ENCODE data around the gene JAKMIP2. TPM values are rescaled to one million over a fixed set of nuclear protein-coding genes. Genes with fewer than 3 reads are reported as not detected.

Gene JAKMIP2
- polyA plus RNA-seq, 1 of the 3 experiments (the other 2 are of a cell fraction), result 2.1 TPM

GRCh38 chr5:147746986-147747385, 35.5 kb downstream of the JAKMIP2 start:
- Histone ChIP-seq H3K9me2 (no peaks in the 10 kb centered on the region), H3K9ac (no peak overlapping the region), H3K9me3 (no peaks in the 10 kb centered on the region), H3K79me2 (ENCODE audit: insufficient read depth) (no peaks in the 10 kb centered on the region), H3K4me1 (ENCODE audit: control insufficient read depth in 1 of 2, insufficient read depth in 2 of 2, low read depth in 1 of 2, low read length in 1 of 2) (peaks cover 0 to 44% of the 10 kb centered on the region in 2 experiments; a peak in 3 of 4 replicates), H3K4me2 (no peak overlapping the region), H3F3A (replicated peaks; ENCODE audit: insufficient read depth) (no peaks in the 10 kb centered on the region), H3K27me3 (ENCODE audit: insufficient read depth) (no peaks in the 10 kb centered on the region), H3K4me3 (ENCODE audit: low read depth in 2 of 2, low read length in 1 of 2) (no peak overlapping the region), H3K36me3 (replicated peaks in 1 of 2; ENCODE audit: control insufficient read depth in 1 of 2, insufficient read depth in 2 of 2, low read length in 1 of 2) (no peaks in the 10 kb centered on the region), H4K20me1 (ENCODE audit: insufficient read depth) (no peaks in the 10 kb centered on the region), H2AFZ (ENCODE audit: low read depth) (no peak overlapping the region), H3K27ac (ENCODE audit: low read depth in 2 of 2, low read length in 1 of 2) (no peak overlapping the region)
- WGBS (ENCODE audit: low lambda C conversion rate), result 57% methylated on average over 3 of the region's 3 CpGs
- no peak for TF ChIP-seq NRF1 (IDR thresholded peaks at IDR 0.05; ENCODE audit: low read depth, low read length)
- TF ChIP-seq MEF2A (IDR thresholded peaks at IDR 0.05; ENCODE audit: borderline replicate concordance, low read depth), result 0 out of 2 replicates have a peak, but pooled peaks have one; percentile 32
- CTCF ChIA-PET, result interaction anchor here (1.1 to 2.4 kb wide), 2 partner anchors 76 to 119 kb away, joined by 3 to 9 read pairs; no protein-coding TSS in a partner anchor
- POLR2A ChIA-PET, result no interaction called here
- DNase-seq, result no peak

- Histone ChIP-seq H4K20me1 (ENCODE audit: insufficient read depth) (no peaks in the 10 kb centered on the region), H3K4me3 (ENCODE audit: low read depth in 2 of 2, low read length in 1 of 2) (no peak overlapping the region), H2AFZ (ENCODE audit: low read depth) (no peak overlapping the region), H3K27me3 (ENCODE audit: insufficient read depth) (no peaks in the 10 kb centered on the region), H3F3A (replicated peaks; ENCODE audit: insufficient read depth) (no peaks in the 10 kb centered on the region), H3K36me3 (replicated peaks in 1 of 2; ENCODE audit: control insufficient read depth in 1 of 2, insufficient read depth in 2 of 2, low read length in 1 of 2) (no peaks in the 10 kb centered on the region), H3K9ac (no peak overlapping the region), H3K4me1 (ENCODE audit: control insufficient read depth in 1 of 2, insufficient read depth in 2 of 2, low read depth in 1 of 2, low read length in 1 of 2) (peaks cover 0 to 40% of the 10 kb centered on the region in 2 experiments; a peak in 3 of 4 replicates), H3K4me2 (no peak overlapping the region), H3K79me2 (ENCODE audit: insufficient read depth) (no peaks in the 10 kb centered on the region), H3K9me2 (no peaks in the 10 kb centered on the region), H3K27ac (ENCODE audit: low read depth in 2 of 2, low read length in 1 of 2) (no peak overlapping the region; a peak in 1 of 4 replicates), H3K9me3 (no peaks in the 10 kb centered on the region)
- WGBS (ENCODE audit: low lambda C conversion rate), result 21% methylated on average over 1 of the region's 1 CpG
- DNase-seq, result peak; percentile 46
- ChIA-PET CTCF (interaction anchor here (0.6 to 1.0 kb wide), 2 partner anchors 40 to 79 kb away, joined by 3 read pairs; no protein-coding TSS in a partner anchor), POLR2A (no interaction called here)
- TF ChIP-seq YY1 (IDR thresholded peaks at IDR 0.05; ENCODE audit: low read depth) (no peak), NFIC (IDR thresholded peaks at IDR 0.05; ENCODE audit: borderline replicate concordance) (no peak), RFX5 (IDR thresholded peaks at IDR 0.05; ENCODE audit: low read length) (no peak), EZH2phosphoT487 (IDR thresholded peaks at IDR 0.05; ENCODE audit: borderline replicate concordance, low read depth) (no peak), ZBTB33 (IDR thresholded peaks at IDR 0.05; ENCODE audit: borderline replicate concordance, low read depth) (no peak)
These were observed 38.7 kb downstream of the JAKMIP2 start for GRCh38 chr5:147743678-147744374.

- no peak overlapping the region for H2AFZ ChIP-seq (ENCODE audit: low read depth)
- no peaks in the 10 kb centered on the region for H3K79me2 ChIP-seq (ENCODE audit: insufficient read depth)
- WGBS (ENCODE audit: low lambda C conversion rate), result 85% methylated on average over 2 of the region's 2 CpGs
- ChIA-PET POLR2A (no interaction called here), CTCF (no interaction called here)
- H3K4me3 ChIP-seq (ENCODE audit: low read depth in 2 of 2, low read length in 1 of 2), result no peak overlapping the region
- no peak overlapping the region for H3K27ac ChIP-seq (ENCODE audit: low read depth in 2 of 2, low read length in 1 of 2)
- no peaks in the 10 kb centered on the region for H3F3A ChIP-seq (replicated peaks; ENCODE audit: insufficient read depth)
- H3K9ac ChIP-seq, result no peak overlapping the region
- no peak overlapping the region for H3K4me2 ChIP-seq
- H3K36me3 ChIP-seq (replicated peaks in 1 of 2; ENCODE audit: control insufficient read depth in 1 of 2, insufficient read depth in 2 of 2, low read length in 1 of 2), result no peaks in the 10 kb centered on the region
- H3K4me1 ChIP-seq (ENCODE audit: control insufficient read depth in 1 of 2, insufficient read depth in 2 of 2, low read depth in 1 of 2, low read length in 1 of 2), result peaks cover 0 to 43% of the 10 kb centered on the region in 2 experiments; a peak in 3 of 4 replicates
- no peaks in the 10 kb centered on the region for H3K9me3 ChIP-seq
- H3K27me3 ChIP-seq (ENCODE audit: insufficient read depth), result no peaks in the 10 kb centered on the region
- no peak for DNase-seq
- no peaks in the 10 kb centered on the region for H3K9me2 ChIP-seq
- no peaks in the 10 kb centered on the region for H4K20me1 ChIP-seq (ENCODE audit: insufficient read depth)
- TF ChIP-seq FOXM1 (IDR thresholded peaks at IDR 0.05; ENCODE audit: low read depth) (no peak), EP300 (IDR thresholded peaks at IDR 0.05; ENCODE audit: borderline replicate concordance in 1 of 2, low read depth in 1 of 2, low read length in 1 of 2) (no peak), SIN3A (IDR thresholded peaks at IDR 0.05; ENCODE audit: borderline replicate concordance, low read depth, low read length) (no peak), ZBTB33 (IDR thresholded peaks at IDR 0.05; ENCODE audit: borderline replicate concordance, low read depth) (no peak), CTCF (IDR thresholded peaks at IDR 0.05) (no peak), FOSL2 (IDR thresholded peaks at IDR 0.05; ENCODE audit: borderline replicate concordance, low read depth) (no peak), RAD21 (IDR thresholded peaks at IDR 0.05; ENCODE audit: low read length) (no peak)
These were observed 39.5 kb downstream of the JAKMIP2 start for GRCh38 chr5:147743012-147743411.
